Measurements from ENCODE around the gene HERPUD2.
"Not testable (repeated sequence)": the region's sequence is repeated elsewhere in the genome, so short reads cannot be mapped to it uniquely, and the experiment has no call there.

HERPUD2 gene

DNA sequence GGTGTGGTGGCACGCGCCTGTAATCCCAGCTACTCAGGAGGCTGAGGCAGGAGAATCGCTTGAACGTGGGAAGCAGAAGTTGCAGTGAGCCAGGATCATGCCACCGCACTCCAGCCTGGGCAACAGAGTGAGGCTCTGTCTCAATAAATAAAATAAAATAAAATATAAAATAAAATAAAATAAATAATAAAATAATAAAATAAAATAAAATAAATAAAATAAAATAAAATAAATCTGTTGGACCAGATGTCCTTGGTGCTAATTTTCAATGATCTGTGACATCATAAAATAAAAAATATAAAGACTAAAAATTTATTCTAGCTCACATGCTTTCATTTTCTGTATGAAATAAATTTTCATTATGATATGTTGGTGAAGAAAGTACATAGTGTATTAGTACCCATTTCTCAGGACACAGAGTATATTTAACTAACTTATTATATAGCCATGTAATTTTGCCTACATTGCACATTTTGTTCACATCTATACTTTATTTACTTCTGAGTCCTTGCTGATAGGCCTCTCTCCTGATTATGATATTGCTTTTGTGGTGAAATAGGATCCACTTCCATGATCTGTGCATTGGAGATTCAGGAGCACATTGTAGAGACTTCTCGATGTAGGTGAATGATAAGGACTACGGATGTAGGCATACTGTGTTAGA lies 17.8 kb upstream of the HERPUD2 start:
- DNase-seq, result no peak

DNA sequence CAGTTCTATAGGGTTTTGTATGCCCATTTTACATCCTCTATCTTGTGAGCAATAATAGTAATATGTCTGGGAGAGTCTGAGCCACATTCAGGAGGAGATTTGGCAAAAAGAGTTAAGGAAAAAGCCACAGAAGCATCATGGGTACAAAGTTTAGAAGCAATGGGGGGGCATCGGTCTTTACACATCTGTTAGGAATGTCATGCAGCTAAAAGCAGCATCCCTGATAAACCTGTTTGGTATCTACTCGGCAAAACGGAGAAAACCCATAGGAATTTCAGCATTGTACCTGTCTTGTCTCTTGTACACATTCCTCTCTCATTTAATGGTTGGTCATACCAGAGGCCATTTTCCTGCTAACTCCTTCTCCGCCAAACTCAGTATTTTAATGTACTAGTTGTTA lies 12.5 kb upstream of the HERPUD2 start:
- peak; percentile 65 for DNase-seq

DNA sequence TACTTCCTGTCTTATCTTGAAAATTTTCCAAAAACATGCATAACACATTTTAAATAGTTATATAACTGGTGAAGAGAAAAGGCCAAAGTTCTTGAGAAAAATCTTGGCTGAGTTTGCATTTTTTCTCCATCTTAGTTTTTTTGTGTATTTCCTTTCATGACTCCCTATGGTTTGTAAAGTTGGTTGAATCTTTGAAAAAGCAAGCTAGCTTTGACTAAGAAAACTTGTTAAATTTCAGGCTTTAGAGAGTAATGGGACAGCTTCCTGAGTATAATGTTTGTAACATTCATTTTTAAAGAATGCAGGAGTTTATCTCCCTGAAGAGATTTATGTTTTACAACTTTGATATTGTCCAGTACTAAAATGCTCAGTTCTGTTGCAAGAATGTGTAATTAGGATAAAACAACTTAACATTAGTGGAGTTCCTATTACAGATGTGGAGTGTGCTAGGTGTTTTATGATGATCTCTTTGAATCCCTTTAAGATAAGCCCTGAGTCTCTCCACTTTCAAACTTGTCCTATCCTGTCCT lies 11.1 kb upstream of the HERPUD2 start:
- DNase-seq, result no peak

DNA sequence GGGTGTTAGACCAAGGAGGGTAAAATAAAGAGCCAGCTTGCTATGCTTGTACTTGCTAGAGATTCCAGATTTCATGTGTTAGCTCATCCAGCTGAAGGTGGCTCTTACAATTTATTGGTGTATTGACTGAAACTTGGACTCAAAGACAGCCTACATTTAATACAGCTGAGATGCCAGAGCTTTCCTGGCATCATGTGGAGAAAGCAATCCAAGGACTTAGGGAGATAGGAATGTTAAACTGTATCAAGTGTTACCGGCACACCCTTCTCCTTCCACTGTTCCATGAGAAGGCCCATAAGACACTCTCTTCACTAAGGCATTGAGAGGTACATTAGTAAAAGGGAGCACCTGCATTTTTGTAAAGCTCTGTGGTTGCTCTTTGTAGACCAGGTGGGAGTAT lies 9.3 kb upstream of the HERPUD2 start:
- DNase-seq, result no peak

DNA sequence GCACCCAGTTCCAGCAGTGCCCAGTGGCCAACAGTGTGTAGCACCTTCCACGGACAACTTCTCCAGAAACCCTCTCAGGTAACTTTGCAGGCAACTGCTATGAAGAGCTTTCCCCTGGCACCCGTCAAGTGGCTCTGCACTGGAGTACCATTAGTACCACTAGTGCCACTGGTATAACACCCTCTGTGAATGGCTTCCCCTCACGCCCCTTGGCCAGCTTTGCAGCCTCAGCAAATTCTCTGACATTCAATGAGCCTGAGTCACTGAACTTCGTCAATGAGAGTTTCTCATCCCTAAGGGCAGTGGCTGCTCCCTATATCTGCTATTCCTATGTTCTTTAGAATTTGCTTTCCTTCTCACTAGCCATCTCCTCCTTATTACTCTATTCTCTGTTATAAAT lies 7.6 kb upstream of the HERPUD2 start:
- peak; percentile 43 for DNase-seq

DNA sequence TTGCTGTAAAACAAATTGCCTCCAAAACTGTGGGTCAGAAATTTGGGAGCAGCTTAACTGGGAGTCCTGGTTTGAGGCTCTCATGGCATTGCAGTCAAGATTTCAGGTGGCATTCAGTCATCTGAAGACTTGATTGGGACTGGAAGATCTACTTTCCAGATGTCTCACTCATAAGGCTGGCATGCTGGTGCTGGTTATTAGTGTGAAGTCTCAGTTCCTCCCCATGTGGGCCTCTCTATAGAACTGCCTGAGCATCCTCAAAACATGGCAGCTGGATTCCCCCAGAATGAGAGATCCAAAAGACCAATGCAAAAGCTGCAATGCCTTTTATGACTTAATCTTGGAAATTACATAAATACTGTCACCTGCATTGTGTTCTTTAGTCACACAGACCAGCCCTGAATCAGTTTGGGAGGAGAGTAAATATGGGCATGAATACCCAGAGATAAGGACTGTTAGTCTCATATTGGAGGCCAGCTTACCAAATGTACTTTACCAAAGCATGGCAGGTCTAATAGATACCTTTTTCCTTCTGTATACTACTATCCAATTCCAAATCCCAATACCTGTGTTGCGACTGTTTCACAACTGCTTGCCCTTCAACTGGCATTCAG lies 6.5 kb upstream of the HERPUD2 start:
- no peak for DNase-seq

DNA sequence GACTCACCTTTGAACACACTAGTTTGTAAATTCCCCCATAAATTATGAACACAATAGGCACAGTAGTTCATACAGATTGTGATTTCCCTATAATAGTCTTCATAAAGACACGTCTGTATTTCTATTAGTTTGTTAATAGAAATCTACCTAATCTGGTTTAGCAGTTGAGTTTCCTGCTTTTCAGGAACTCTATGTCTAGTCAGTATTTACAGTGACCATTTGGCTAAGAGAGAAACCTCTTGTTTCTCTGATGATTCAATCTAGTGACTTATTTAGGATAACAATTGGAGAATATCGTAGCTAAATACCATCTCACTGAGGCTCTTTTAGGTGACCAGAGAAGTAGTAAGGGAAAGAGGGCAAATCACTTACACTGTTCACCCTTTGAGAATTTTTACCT lies 5.9 kb upstream of the HERPUD2 start:
- DNase-seq, result no peak

DNA sequence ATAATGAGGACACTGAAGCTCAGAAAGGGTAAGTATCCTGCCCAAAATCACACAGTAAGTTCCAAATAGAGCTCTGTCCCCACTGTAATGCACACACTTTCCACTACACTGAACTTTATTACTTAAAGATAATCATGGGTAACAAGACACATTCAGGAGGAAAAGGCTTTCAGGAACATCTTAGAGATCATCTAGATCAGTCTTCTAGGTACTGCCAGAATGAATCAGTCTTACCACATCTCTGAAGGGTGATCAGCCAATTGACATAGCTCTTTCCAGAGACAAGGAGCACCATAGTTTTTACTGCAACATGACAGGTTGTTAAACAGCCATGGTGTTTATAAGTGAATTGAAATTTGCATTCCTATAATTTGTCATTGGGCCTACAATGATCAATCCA lies 5.4 kb upstream of the HERPUD2 start:
- DNase-seq, result no peak

DNA sequence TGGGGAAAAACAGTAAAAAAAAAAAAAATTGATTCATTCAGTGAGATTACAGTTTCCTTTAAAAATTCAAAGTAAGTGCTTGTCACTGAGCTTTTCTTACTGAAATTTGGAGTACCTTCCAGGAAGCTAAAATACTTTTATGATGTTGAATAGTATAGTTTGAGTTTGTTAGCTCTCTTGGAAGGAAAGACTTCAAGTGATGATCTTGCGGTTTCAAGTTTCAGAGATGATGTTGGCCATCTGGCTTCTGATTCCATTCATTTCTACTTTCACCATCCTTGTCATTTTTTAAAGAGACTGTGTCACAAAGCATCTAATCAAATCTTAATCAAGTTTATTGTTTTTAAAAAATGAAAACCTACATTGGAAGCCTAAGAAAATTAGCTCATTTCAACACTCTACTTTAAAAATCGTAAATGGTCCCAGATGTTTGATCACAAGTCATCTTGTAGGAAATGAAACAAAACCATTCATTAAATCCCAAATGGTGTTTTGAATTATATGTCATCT lies 4.9 kb upstream of the HERPUD2 start:
- no peak for DNase-seq

DNA sequence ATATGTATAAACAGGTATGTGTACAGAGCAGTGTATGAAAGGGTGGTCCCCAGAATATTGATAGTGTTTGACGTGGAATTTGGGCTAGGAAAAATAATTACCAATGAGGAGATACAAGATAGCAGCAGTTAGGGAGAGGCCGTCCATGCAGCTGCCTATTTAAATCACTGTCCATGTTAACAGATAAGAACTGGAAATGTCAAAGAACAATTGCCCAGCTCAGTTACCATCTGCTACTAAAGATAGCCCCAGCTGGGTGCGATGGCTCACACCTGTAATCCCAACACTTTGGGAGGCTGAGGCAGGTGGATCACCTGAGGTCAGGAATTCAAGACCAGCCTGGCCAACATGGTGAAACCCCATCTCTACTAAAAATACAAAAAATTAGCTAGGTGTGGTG lies 3.4 kb upstream of the HERPUD2 start:
- not testable (repeated sequence) for DNase-seq

DNA sequence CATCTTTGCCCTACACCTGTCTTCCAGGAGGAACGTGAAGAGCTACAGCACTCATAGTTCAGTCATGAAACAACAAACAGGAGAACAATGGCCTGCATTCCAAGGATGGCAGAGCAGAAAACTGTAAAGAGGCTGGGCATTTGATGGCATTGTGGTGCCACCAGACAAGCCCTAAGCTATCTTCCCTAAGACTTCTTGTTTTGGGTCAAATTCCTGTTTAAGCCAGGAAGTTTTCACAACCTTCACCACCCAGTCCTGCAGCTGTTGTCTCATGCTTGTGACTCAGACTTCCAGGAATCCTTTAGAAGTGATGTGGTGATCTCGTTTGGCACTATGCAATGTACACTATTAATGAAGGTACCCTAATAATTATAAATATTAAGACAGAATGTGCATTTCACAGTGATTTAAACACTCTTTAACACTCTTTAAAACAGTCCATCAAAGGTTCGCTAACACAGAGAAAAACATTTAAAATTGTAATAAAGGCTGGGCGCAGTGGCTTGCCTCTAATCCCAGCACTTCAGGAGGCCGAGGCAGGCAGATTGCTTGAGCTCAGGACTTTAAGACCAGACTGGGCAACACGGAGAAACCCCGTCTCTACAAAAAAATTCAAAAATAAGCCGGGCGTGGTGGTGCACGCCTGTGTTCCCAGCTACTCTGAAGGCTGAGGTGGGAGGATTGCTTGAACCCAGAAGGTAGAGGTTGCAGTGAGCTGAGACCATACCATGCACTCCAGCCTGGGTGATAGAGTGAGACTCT lies 2.7 kb upstream of the HERPUD2 start:
- DNase-seq, result peak; percentile 77

DNA sequence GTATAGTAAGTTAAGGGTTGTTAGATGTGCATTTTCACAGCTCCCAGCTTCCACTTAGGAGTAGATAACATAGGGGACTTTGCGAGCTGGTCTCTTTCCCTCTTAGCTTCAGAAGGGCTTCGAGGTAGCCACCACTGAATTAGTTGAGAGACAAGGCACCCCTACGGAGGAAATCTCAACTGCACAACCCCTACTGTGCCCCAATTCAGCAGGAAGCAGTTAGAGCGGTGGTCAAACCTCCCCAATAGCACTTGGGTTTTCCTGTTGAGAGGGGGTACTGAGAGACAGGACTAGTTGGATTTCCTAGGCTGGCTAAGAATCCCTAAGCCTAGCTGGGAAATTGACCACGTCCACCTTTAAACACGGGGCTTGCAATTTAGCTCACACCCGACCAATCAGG lies 1.1 kb upstream of the HERPUD2 start:
- no peak for DNase-seq

DNA sequence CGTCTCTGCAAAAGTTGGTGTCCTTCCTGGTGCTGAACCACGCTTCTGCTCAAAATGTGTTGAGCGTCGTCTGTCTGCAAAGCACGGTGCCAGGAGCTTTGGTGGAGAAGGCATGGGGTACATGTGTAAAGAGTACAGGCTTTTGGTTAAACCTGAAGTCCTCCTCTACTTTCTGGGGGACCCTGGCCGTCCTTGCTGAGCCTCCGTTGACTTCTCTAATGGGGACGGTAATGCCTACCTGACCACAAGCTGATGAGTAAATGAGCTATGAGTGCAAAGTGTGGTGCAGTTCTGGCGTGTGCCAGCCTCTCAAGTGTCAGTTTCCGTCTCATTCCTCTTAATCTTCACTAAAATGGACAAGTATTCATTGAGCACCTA lies 527 bp upstream of the HERPUD2 start:
- DNase-seq, result no peak

DNA sequence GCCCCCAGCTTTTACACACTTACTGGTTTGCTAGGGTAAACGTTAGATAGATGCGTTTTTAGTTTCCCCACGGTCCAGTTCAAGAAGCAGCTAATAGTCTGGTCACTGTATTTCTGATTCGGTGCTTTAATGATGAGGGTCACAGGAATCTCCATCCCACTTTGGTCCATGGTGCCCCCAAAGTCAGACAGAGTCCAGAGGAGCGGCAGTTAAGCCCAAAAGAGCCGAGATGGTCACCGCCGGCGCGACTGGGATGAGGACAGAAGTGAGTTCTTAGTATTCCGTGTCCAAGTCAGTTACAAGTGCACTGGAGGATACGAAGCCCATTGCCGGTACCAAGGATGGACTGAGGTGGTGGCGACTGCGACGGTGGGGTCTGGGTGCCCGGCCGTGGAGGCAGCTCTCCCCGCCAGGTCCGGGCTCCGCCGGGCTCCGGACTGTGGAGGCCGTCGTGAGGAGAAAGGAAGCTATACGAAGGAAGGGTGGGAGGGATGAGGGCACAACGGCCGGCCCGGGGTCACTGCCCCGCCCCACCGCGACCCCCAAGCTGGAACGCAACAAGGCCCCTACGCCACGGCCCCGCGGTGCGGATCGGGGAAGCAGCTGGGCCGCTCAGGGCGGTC lies 663 bp downstream of the HERPUD2 start:
- DNase-seq, result peak; percentile 35

DNA sequence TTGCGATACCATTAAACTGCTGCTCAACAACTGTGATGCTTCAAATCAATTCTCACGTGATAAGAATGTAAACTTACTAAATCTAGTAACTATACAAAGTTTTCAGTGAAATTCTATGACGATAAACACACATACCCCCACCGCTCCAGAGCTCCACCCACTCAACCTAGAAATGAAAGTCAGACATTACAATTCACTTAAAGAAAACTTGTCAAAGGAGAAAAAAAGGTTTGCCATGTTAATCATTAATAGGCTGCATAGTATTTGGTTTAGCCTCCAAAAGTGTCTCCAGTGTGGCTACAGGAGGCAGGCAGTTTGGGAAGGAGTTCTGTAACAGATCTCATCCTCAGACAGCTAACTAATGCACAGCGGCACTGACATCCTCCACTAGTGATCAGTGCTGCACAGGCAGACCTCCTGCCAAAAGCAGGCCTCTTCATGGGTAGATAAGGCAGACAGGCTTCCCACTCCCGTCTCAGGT lies 3.1 kb downstream of the HERPUD2 start:
- DNase-seq, result no peak

DNA sequence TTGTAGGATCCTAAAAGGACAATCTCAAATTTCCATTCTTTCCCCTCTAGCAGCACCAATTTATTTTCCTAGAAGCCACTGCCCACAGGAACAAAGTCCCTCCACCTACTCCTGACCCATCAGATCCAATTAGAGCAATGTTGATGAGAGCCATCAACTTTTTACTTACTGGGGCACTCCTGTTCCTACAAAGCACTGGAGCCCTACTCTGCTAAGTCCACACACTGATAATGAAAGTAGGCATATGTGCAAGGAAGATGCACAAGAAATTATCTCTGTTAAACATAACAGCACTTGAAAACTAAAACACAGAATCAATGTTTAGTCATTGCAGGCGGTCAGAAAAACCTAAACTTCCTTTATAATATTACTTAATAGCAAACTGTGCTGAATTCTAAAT lies 3.6 kb downstream of the HERPUD2 start:
- no peak for DNase-seq

DNA sequence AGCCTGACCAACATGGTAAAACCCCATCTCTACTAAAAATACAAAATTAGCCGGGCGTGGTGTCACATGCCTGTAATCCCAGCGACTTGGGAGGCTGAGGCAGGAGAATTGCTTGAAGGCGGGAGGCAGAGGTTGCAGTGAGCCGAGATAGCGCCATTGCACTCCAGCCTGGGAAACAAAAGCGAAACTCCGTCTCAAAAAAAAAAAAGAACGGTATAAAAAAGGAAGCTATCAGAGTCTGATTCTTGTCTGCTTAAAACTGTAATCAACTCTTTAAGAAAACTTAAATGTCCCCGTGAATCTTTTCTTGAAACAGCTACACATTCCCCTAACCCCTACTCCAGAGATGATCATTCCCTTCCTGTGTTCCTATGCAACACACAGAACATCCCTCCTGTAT lies 4.3 kb downstream of the HERPUD2 start:
- not testable (repeated sequence) for DNase-seq

DNA sequence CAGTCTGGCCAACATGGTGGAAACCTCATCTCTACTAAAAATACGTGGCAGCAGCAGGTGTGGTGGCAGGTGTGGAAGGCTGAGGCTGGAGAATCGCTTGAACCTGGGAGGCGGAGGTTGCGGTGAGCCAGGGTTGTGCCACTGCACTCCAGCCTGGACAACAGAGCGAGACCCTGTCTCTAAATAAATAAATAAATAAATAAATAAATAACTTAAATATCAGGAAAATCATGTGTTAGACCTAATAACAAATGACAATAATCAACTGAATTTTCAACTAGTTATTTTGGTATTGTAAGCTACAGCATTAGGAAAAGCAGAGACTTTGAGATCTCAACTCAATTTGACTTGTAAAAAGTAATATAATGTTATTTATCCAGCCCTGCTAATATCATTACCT lies 9.2 kb downstream of the HERPUD2 start:
- no peak for DNase-seq

DNA sequence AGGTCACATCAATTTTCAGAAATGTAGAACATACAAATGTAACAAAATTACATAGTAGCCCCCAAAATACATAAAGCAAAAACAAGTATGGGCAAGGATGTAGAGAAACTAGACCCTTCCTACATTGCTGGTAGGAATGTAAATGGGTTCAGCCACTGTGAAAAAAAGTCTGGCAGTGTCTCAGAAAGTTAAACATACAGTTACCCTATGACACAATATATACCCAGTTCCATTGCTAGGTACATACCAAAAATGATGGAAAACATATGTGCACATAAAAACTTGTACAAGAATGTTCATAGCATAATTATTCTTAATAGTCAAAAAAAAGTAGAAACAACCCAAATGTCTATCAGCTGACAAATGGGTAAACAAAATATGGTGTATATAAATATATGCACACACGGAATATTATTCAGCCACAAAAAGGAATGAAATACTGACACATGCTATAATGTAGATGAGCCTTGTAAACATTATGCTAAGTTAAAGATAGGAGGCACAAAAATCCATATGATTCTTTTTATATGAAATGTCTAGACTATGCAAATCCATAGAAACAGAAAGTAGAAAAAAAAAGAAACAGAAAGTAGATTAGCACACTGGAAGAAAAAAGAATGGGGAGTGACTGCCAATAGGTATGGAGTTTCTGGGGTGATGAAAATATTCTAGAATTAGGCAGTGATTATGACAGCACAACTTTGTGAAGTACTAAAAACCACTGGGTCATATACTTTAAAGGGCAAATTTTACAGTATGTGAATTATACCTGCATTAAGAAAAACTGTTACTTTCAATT lies 13.5 kb downstream of the HERPUD2 start:
- DNase-seq, result no peak

DNA sequence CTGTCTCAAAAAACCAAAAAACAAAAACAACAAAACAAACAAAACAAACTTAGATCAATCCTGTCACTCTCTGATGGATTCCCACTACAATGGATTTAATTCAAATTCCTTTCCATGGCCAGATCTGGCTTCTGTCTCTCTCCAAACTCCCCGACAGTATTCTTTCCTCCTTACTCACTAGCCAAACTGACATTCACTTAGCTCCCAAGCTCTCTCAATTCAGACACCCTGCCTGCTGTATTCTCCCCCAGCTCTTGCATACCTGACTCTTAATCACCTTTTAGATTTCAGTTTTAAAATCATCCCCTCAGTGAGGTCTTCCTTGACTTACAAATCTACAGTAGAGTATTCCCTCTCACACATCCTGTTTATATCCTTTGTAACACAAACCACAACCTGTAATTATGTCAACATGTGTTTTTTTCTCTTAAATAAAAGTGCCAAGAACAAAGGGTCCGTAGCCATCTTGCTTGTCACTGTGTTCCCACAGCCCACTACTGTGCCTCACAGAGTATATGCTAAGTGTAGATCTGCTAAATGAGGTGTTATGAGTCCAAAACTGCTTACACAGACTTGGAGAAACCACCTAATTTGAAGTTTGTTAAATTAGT lies 14.4 kb downstream of the HERPUD2 start:
- no peak for DNase-seq

DNA sequence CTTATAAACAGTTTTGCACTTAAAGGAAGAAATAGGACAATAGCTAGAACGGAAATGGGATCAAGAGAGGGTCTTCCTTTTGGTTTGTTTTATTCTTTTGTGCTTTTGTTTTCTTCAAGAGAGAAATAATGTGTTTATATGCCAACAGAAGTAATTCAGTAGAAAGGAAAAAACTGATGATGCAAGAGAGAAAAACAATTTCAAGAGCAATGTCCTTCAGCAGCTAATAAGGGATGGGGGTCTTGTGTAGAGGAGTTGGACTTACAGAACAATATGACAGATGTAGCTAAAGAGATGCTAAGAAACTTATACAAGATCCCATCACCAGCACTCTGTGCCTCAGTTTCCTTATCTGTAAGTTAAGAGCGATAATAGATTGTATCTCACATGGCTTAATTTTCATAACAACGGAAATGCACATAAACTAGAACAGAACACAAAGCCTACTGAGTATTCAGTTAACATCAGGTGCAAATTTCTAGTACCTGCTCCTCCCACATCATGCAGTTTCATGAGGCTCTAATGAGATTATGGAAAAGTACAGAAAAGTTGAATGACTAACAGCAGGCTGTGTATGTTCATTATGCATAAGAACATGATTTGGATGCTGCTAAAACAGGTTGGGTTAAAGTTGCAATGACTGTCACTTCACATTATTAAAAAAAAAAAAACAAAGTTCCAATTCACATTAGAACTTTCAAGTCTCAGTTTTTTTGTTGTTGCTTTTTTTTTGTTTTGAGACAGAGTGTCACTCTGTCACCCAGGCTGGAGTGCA lies 17.2 kb downstream of the HERPUD2 start:
- DNase-seq, result no peak
